Endothelial cell of umbilical vein (primary cell): ENCODE results near the gene RAB37. TPM values are rescaled to one million over a fixed set of nuclear protein-coding genes. Genes with fewer than 3 reads are reported as not detected.

Experiments
- BruUV-seq: library from RNA; stranded (reverse); fragments of 400-500 nt; replicated peaks from 2 replicates; lab custom pipeline; 2021; lab: Mats Ljungman, UMichigan
- CTCF ChIA-PET: fragments of 300-600, 350-600 bp; sonication (Branson Sonifier 250); formaldehyde crosslinking; loops from one replicate; lab custom pipeline; 2021; ENCODE audit warnings: antibody characterized with exemption, inconsistent platforms; lab: Charles Lee
- POLR2A ChIA-PET: fragments of 300-600, 350-600 bp; sonication (Branson Sonifier 250); formaldehyde crosslinking; loops from one replicate; lab custom pipeline; 2021; ENCODE audit warnings: antibody characterized with exemption, inconsistent platforms; lab: Charles Lee
- DNase-seq: peaks from one replicate; pipeline ENCODE4 v3.0.0-alpha.2; 2011; ENCODE audit warnings: low read depth, low spot score
- FAIRE-seq: peaks from 2 replicates; lab custom pipeline; 2011; peaks lifted over from hg19 to GRCh38; lab: Jason Lieb, UNC
- H2AFZ ChIP-seq: 2 replicates; pipeline ENCODE4 v1.6.0; 2012; ENCODE audit warnings: low read depth, low read length, control low read depth, inconsistent platforms
- H3K27ac ChIP-seq: 2 replicates; pipeline ENCODE4 v1.5.1; 2011; ENCODE audit warnings: low read depth, mild to moderate bottlenecking, control low read depth, low read length, moderate library complexity; ENCODE audit not compliant: insufficient read depth
- H3K27me3 ChIP-seq, 2 experiments: 2 replicates each; pipeline versions ENCODE4 v1.6.0 to v1.6.1; 2011; ENCODE audit warnings: low read length in 2 of 2, mixed read lengths in 1 of 2; ENCODE audit not compliant: control insufficient read depth in 2 of 2, insufficient read depth in 2 of 2
- H3K36me3 ChIP-seq, 2 experiments: 2 replicates in 1 of 2; 3 replicates in 1 of 2; pipeline ENCODE4 v1.5.1; 2011; ENCODE audit warnings: low read length in 2 of 2, mild to moderate bottlenecking in 1 of 2, moderate library complexity in 1 of 2; ENCODE audit not compliant: control insufficient read depth in 2 of 2, insufficient read depth in 2 of 2; ENCODE audit errors: extremely low read depth in 1 of 2
- H3K4me1 ChIP-seq: 3 replicates; pipeline ENCODE4 v1.5.1; 2011; ENCODE audit warnings: mild to moderate bottlenecking, low read length; ENCODE audit not compliant: control insufficient read depth, insufficient read depth; ENCODE audit errors: extremely low read depth
- H3K4me2 ChIP-seq: 2 replicates; pipeline ENCODE4 v1.6.1; 2011; ENCODE audit warnings: low read length, control low read depth, mixed read lengths; ENCODE audit not compliant: insufficient read depth
- H3K4me3 ChIP-seq, 3 experiments: fragments of 200-600 bp in 1 of 3; sonication (generic), shearing (Covaris generic) in 1 of 3; replicated peaks in 1 of 3; 2 replicates each; pipeline ENCODE4 v1.5.1; 2011 to 2016; ENCODE audit warnings: control low read depth in 3 of 3, low read length in 3 of 3, mild to moderate bottlenecking in 2 of 3, inconsistent platforms in 1 of 3, low read depth in 1 of 3, moderate library complexity in 1 of 3; ENCODE audit not compliant: insufficient read depth in 1 of 3
- H3K79me2 ChIP-seq: 2 replicates; pipeline ENCODE4 v1.6.0; 2012; ENCODE audit warnings: low read length, inconsistent platforms; ENCODE audit not compliant: control insufficient read depth, insufficient read depth
- H3K9ac ChIP-seq: replicated peaks from 2 replicates; pipeline ENCODE3; 2011; ENCODE audit warnings: low read length, control low read depth; ENCODE audit not compliant: insufficient read depth; ENCODE audit errors: extremely low read depth
- H3K9me1 ChIP-seq: replicated peaks from 3 replicates; pipeline ENCODE4 v1.6.0; 2011; ENCODE audit warnings: mild to moderate bottlenecking, low read length; ENCODE audit not compliant: control insufficient read depth, insufficient read depth; ENCODE audit errors: extremely low read depth
- H3K9me3 ChIP-seq: replicated peaks from 2 replicates; pipeline ENCODE4 v1.5.1; 2012; ENCODE audit warnings: low read length, inconsistent platforms; ENCODE audit not compliant: control insufficient read depth, insufficient read depth
- H4K20me1 ChIP-seq: replicated peaks from 2 replicates; pipeline ENCODE3; 2011; ENCODE audit warnings: mild to moderate bottlenecking, low read length; ENCODE audit not compliant: control insufficient read depth, insufficient read depth; ENCODE audit errors: extremely low read depth
- CTCF ChIP-seq, 2 donors: IDR thresholded peaks; 1 replicate in 1 of 2; 2 replicates in 1 of 2; pipeline ENCODE4 v1.5.1; 2011; ENCODE audit warnings: low read length in 2 of 2, mild to moderate bottlenecking in 2 of 2, moderate library complexity in 2 of 2, control low read depth in 1 of 2, inconsistent platforms in 1 of 2, low read depth in 1 of 2; ENCODE audit not compliant: insufficient read depth in 1 of 2; ENCODE audit errors: extremely low read depth in 1 of 2
- EZH2 ChIP-seq: IDR thresholded peaks from 2 replicates; pipeline ENCODE4 v1.6.1; 2012; ENCODE audit warnings: borderline replicate concordance, low read depth, mild to moderate bottlenecking, moderate library complexity, low read length, inconsistent platforms; ENCODE audit not compliant: severe bottlenecking
- FOS ChIP-seq: IDR thresholded peaks from 2 replicates; pipeline ENCODE4 v1.6.1; 2011; ENCODE audit warnings: mild to moderate bottlenecking, low read length, moderate library complexity, borderline replicate concordance; ENCODE audit not compliant: insufficient read depth
- GATA2 ChIP-seq: IDR thresholded peaks from 2 replicates; pipeline ENCODE4 v1.7.0; 2011; ENCODE audit warnings: low read depth, mild to moderate bottlenecking, moderate library complexity, mixed read lengths, low read length; ENCODE audit not compliant: insufficient read length, insufficient read depth
- JUN ChIP-seq: IDR thresholded peaks from 2 replicates; pipeline ENCODE4 v1.6.1; 2011; ENCODE audit warnings: borderline replicate concordance, low read depth; ENCODE audit not compliant: insufficient read length, insufficient read depth
- MAX ChIP-seq: IDR thresholded peaks from 2 replicates; pipeline ENCODE4 v1.6.1; 2011; ENCODE audit not compliant: insufficient read depth, insufficient read length
- MYC ChIP-seq: IDR thresholded peaks from one replicate; pipeline ENCODE4 v1.6.1; 2011; ENCODE audit warnings: mild to moderate bottlenecking, low read depth, low read length
- POLR2A ChIP-seq: IDR thresholded peaks from 2 replicates; pipeline ENCODE4 v1.6.1; 2012; ENCODE audit warnings: low read depth, mild to moderate bottlenecking, control low read depth, low read length
- POLR2AphosphoS5 ChIP-seq: IDR thresholded peaks from 2 replicates; pipeline ENCODE4 v1.6.1; 2012; ENCODE audit warnings: low read depth, mild to moderate bottlenecking, control low read depth, low read length, moderate library complexity; ENCODE audit not compliant: insufficient read depth
- dilution Hi-C: fragments of 300-500 bp; cut with MboI; formaldehyde crosslinking; loops from one replicate; pipeline ENCODE4 v1.15.0; 2019; ENCODE audit warnings: low sequenced_read_pairs; ENCODE audit not compliant: extremely low pct_ligation_motif_present
- intact Hi-C: fragments of 100-400 bp; cut with micrococcal nuclease; formaldehyde crosslinking; loops from one replicate; pipeline ENCODE4 v1.10.0; 2022
- polyA plus RNA-seq, 4 experiments: library from polyadenylated mRNA; depleted of rRNA in 3 of 4; stranded (reverse) in 3 of 4; unstranded in 1 of 4; fragments of >200 nt; gene quantifications; 2 replicates each; pipeline versions ENCODE4 v1.2.1 to v1.2.3, GENCODE V29; 2011 to 2012; ENCODE audit warnings: missing spikeins in 1 of 4
- total RNA-seq: library from RNA; stranded (reverse); gene quantifications from 2 replicates; pipeline ENCODE4 v1.2.3, GENCODE V29; 2021

Gene RAB37
- total and polyA plus RNA-seq, 2 donors (not counting 3 experiments of a cell fraction or from before 2014, with no cell fraction given): 0.11 TPM; not detected in 1

GRCh38 chr17:74711058-74711824, 25.8 kb upstream of the RAB37 start:
- no peaks in the 10 kb centered on the region for H4K20me1 ChIP-seq
- DNase-seq: no peak
- dilution Hi-C loops: no loop called here
- no peak overlapping the region for H3K4me3 ChIP-seq
- POLR2A ChIA-PET: no interaction called here
- no peak for FAIRE-seq
- TF ChIP-seq GATA2 (no peak), MYC (no peak), JUN (no peak), CTCF (IDR thresholded peaks at IDR 0.05; ENCODE audit: extremely low read depth in 1 of 2, insufficient read depth in 1 of 2, low read depth in 1 of 2, low read length in 2 of 2) (no peak), EZH2 (no peak), POLR2A (no peak), MAX (no peak), FOS (no peak), POLR2AphosphoS5 (no peak)
- no peak overlapping the region for H2AFZ ChIP-seq
- H3K9me3 ChIP-seq: no peaks in the 10 kb centered on the region
- H3K36me3 ChIP-seq: no peaks in the 10 kb centered on the region
- no peaks in the 10 kb centered on the region for H3K4me1 ChIP-seq
- intact Hi-C loops: no loop called here
- CTCF ChIA-PET: interaction anchor here (1.2 kb wide), 1 partner anchor 131 kb away, joined by 4 read pairs; no protein-coding TSS in a partner anchor
- H3K79me2 ChIP-seq: no peaks in the 10 kb centered on the region
- no peaks in the 10 kb centered on the region for H3K27me3 ChIP-seq
- no peak overlapping the region for H3K4me2 ChIP-seq
- H3K9me1 ChIP-seq: no peaks in the 10 kb centered on the region
- no peak overlapping the region for H3K9ac ChIP-seq
- no TSS peak for BruUV-seq
- no peak overlapping the region for H3K27ac ChIP-seq
